GM19467 (cell line): ENCODE data around the gene ZFP36L1.

Source experiments
- ATAC-seq: cut with Tn5 transposase; IDR thresholded peaks from one replicate; pipeline ENCODE4 v1.9.1; 2021; ENCODE audit warnings: mild to moderate bottlenecking, moderate library complexity; ENCODE audit not compliant: unreplicated experiment

ZFP36L1 gene

GRCh38 chr14:68796418-68797101 is 3.7 kb upstream of the ZFP36L1 start:
- ATAC-seq, result no peak

- ATAC-seq, result peak; percentile 33
Measured at GRCh38 chr14:68795597-68796417, 2.9 kb upstream of the ZFP36L1 start.

- no peak for ATAC-seq
Measured at GRCh38 chr14:68794851-68795596, 2.2 kb upstream of the ZFP36L1 start.

- ATAC-seq, result no peak
Measured at GRCh38 chr14:68794130-68794850, 1.4 kb upstream of the ZFP36L1 start.

- ATAC-seq, result no peak
Measured at GRCh38 chr14:68793734-68794129, 865 bp upstream of the ZFP36L1 start.

- no peak for ATAC-seq
Measured at GRCh38 chr14:68792678-68792978, 239 bp downstream of the ZFP36L1 start.

GRCh38 chr14:68791902-68792677 is 777 bp downstream of the ZFP36L1 start:
- no peak for ATAC-seq

GRCh38 chr14:68791078-68791901 is 1.6 kb downstream of the ZFP36L1 start:
- no peak for ATAC-seq

GRCh38 chr14:68790644-68791077 is 2.2 kb downstream of the ZFP36L1 start:
- ATAC-seq, result no peak

GRCh38 chr14:68789821-68790643 is 2.8 kb downstream of the ZFP36L1 start:
- ATAC-seq, result no peak

GRCh38 chr14:68788996-68789820 is 3.7 kb downstream of the ZFP36L1 start:
- ATAC-seq, result no peak

- ATAC-seq, result no peak
Measured at GRCh38 chr14:68788275-68788995, 4.4 kb downstream of the ZFP36L1 start.

GRCh38 chr14:68787092-68787992 is 5.5 kb downstream of the ZFP36L1 start:
- no peak for ATAC-seq

- no peak for ATAC-seq
Measured at GRCh38 chr14:68786491-68787091, 6.3 kb downstream of the ZFP36L1 start.
